Mesodermal cell (in vitro differentiated cells): ENCODE data around the gene DPYD.

Experiments
- H3K27ac ChIP-seq: 2 replicates; pipeline ENCODE4 v1.7.0; 2013; ENCODE audit warnings: mild to moderate bottlenecking, low read depth, low read length, moderate library complexity; ENCODE audit not compliant: severe bottlenecking
- H3K36me3 ChIP-seq: 2 replicates; pipeline ENCODE4 v1.7.1; 2013; ENCODE audit warnings: mild to moderate bottlenecking, low read length, moderate library complexity; ENCODE audit not compliant: control insufficient read depth, insufficient read depth
- H3K4me1 ChIP-seq: one replicate; pipeline ENCODE4 v1.7.1; 2013; ENCODE audit warnings: mild to moderate bottlenecking, low read length; ENCODE audit not compliant: insufficient read depth, control insufficient read depth, poor library complexity, severe bottlenecking
- H3K4me3 ChIP-seq: 2 replicates; pipeline ENCODE4 v1.7.0; 2013; ENCODE audit warnings: low read length, control low read depth, mild to moderate bottlenecking; ENCODE audit not compliant: insufficient read depth, poor library complexity, severe bottlenecking; ENCODE audit errors: extremely low read depth
- H3K9me3 ChIP-seq: 2 replicates; pipeline ENCODE4 v1.7.1; 2013; ENCODE audit warnings: mild to moderate bottlenecking, low read length, moderate library complexity; ENCODE audit not compliant: control insufficient read depth
- WGBS, 2 experiments: methylation state at CpG; one replicate each; pipeline ENCODE4 v1.1.5; 2013; ENCODE audit warnings: missing lambda C conversion rate in 2 of 2; ENCODE audit not compliant: insufficient coverage in 2 of 2; 5-methylcytosine and 5-hydroxymethylcytosine counted together

The DPYD gene

GRCh38 chr1:97834899-97835298 is 85.9 kb downstream of the DPYD start:
- Histone ChIP-seq H3K4me1 (no peaks in the 10 kb centered on the region), H3K9me3 (no peaks in the 10 kb centered on the region), H3K4me3 (no peak overlapping the region)

DNA sequence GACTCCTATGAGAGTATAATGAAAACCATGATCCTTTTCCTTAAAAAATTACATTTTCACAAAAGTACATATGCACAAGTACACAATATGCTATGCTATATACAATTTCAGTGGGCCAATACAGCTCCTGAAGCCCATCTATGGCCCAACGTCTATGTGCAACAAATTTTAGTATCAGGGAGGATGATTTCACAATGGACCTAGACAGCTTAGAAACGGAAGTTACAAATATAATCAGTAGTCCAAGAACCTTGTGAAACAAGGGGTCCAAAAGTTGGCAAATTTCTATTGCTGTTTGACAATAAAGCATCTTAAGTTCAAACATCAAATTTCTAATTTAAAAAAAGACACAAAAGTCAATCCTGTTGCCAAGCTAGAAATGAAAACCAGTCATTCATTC is 87.0 kb downstream of the DPYD start:
- H3K36me3 ChIP-seq, result no peaks in the 10 kb centered on the region
- H3K27ac ChIP-seq, result no peak overlapping the region
- no peaks in the 10 kb centered on the region for H3K9me3 ChIP-seq
- H3K4me3 ChIP-seq, result no peak overlapping the region
- H3K4me1 ChIP-seq, result no peaks in the 10 kb centered on the region
- 83% methylated on average over 1 of the region's 2 CpGs; no CpG with 5 or more reads in 1 of the 2 experiments for WGBS, 2 experiments

More at GRCh38 chr1:97834899-97835298, 85.9 kb downstream of the DPYD start:
- no peak overlapping the region for H3K27ac ChIP-seq
- no peaks in the 10 kb centered on the region for H3K36me3 ChIP-seq

- Histone ChIP-seq H3K4me1 (no peaks in the 10 kb centered on the region), H3K27ac (no peak overlapping the region), H3K4me3 (no peak overlapping the region), H3K9me3 (no peaks in the 10 kb centered on the region), H3K36me3 (no peaks in the 10 kb centered on the region)
- 100% methylated on average over 1 of the region's 1 CpG; no CpG with 5 or more reads in 1 of the 2 experiments for WGBS, 2 experiments
Observed at GRCh38 chr1:97832481-97832880, 88.4 kb downstream of the DPYD start.

- no peaks in the 10 kb centered on the region for H3K36me3 ChIP-seq
- no peak overlapping the region for H3K27ac ChIP-seq
- H3K9me3 ChIP-seq, result no peaks in the 10 kb centered on the region
- WGBS, 2 experiments, result 71% methylated on average over 1 of the region's 3 CpGs; no CpG with 5 or more reads in 1 of the 2 experiments
- no peak overlapping the region for H3K4me3 ChIP-seq
- no peaks in the 10 kb centered on the region for H3K4me1 ChIP-seq
Observed at GRCh38 chr1:97827887-97828286, 92.9 kb downstream of the DPYD start.

DNA sequence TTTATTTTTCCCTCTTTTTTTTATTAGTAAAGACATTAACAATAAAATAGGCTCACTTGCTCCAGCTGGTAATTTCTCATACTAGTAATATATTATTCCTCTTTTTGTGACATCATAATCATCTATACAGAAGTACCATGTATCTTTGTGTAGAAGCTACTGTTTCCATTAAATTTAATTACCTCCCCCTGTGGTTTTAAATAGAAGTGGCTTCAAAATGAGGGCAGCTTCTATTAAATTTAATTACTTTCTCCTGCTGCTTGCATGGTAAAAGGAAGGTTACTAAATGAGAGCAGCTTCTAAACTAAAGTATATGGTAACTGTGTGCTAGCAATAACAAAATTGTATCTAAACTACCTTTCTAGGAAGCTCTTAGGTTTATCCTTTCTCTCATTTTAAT is 94.0 kb downstream of the DPYD start:
- Histone ChIP-seq H3K9me3 (no peaks in the 10 kb centered on the region), H3K27ac (no peak overlapping the region)

DNA sequence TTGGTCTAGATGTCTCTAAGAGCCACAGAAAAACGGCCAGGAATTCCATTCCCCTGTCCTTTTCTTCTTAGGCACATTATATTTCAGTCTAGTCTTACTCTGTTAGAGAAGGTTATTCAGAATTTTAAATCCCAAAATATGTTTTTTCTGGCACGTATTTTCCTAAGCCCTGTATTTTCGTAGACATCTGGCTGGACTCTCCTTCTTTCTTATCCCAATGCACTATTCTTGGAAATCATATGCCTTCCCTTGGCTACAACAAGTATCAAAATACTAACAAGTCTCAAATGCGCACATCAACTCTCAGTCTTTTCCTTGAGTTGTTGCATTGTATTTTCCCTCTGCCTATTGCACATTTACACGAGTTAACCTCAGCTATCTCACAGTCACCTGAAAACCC is 96.2 kb downstream of the DPYD start:
- no peak overlapping the region for H3K27ac ChIP-seq
- H3K9me3 ChIP-seq, result no peaks in the 10 kb centered on the region
- WGBS, 2 experiments, result 79 to 92% methylated on average over 4 to 5 of the region's 5 CpGs

More for the DNA sequence above, 94.0 kb downstream of the DPYD start:
- Histone ChIP-seq H3K4me3 (no peak overlapping the region), H3K36me3 (no peaks in the 10 kb centered on the region), H3K4me1 (no peaks in the 10 kb centered on the region)

DNA sequence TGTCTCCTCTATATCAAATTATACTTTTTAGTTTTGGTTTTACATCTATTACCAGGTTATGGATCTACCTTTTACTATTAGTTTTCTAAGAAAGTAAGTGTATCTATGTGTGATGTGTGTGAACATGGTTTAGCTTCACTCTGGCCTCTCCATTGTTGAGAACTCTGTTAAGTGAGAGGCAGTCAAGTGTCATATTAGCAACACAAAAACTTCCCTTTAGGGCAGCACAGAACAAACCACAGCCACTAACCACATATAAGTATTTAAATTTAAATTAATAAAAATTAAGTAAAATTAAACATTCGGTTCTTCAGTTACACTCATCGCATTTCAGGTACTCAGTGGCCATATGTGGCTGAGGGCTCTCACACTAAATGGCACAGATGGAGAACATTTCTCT is 96.6 kb downstream of the DPYD start:
- no peaks in the 10 kb centered on the region for H3K4me1 ChIP-seq
- H3K36me3 ChIP-seq, result no peaks in the 10 kb centered on the region
- no peak overlapping the region for H3K27ac ChIP-seq
- H3K9me3 ChIP-seq, result no peaks in the 10 kb centered on the region
- 62 to 100% methylated on average over 1 to 2 of the region's 2 CpGs for WGBS, 2 experiments
- no peak overlapping the region for H3K4me3 ChIP-seq

More for the DNA sequence above, 96.2 kb downstream of the DPYD start:
- Histone ChIP-seq H3K4me1 (no peaks in the 10 kb centered on the region), H3K36me3 (no peaks in the 10 kb centered on the region), H3K4me3 (no peak overlapping the region)

DNA sequence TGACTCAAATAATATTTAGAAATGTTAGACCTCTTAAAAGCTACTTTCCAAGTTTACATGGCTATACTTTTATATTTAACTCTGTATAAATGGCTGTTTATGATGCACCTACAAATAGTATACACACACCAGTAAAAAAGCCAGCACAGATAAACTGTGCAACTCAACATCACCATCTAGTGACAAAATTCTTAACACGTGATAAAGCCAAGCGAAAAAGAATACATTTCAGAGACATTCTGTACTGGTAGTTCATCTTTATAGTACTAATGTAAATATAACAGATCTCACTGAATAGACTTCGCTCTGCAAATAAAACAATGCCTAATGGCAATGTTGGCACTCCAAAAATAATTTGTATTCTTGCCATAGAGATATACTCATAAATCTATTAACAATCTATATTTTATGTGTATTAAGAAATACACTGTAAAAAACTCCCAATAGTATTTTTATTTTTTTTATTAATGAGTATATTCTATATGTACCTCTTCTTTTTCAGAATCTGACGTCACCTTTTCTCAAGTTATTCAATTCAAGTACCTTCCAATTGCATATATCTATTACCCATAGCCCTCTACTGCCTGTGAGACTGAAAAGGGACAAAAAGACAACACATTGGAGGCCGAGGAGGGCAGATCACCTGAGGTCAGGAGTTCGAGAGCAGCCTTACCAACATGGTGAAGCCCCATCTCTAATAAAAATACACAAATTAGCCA is 100.2 kb downstream of the DPYD start:
- no peaks in the 10 kb centered on the region for H3K9me3 ChIP-seq
- no peak overlapping the region for H3K4me3 ChIP-seq
- H3K27ac ChIP-seq, result no peak overlapping the region
- 80% methylated on average over 1 of the region's 6 CpGs; no CpG with 5 or more reads in 1 of the 2 experiments for WGBS, 2 experiments
- H3K36me3 ChIP-seq, result no peaks in the 10 kb centered on the region
- no peaks in the 10 kb centered on the region for H3K4me1 ChIP-seq

DNA sequence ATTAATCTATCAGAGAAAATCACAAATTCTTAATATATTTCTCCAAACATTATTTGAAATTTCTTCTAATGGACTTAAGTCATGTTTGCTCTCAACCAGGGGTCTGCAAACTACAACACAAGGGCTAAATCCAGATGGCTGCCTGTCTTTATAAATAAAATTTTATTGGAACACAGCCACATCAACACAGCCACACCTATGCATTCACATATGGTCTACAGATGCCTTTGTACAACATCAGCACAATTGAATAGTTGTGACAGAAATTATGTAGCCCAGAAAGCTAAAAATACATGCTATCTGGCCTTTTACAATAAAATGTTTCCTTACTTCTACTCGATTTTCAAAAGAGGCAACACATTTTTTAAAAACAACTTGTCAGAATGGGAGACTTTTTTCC is 103.9 kb downstream of the DPYD start:
- Histone ChIP-seq H3K4me1 (no peaks in the 10 kb centered on the region), H3K27ac (no peak overlapping the region), H3K36me3 (no peaks in the 10 kb centered on the region), H3K4me3 (no peak overlapping the region), H3K9me3 (no peaks in the 10 kb centered on the region)
- 100% methylated on average over 1 of the region's 1 CpG; no CpG with 5 or more reads in 1 of the 2 experiments for WGBS, 2 experiments

DNA sequence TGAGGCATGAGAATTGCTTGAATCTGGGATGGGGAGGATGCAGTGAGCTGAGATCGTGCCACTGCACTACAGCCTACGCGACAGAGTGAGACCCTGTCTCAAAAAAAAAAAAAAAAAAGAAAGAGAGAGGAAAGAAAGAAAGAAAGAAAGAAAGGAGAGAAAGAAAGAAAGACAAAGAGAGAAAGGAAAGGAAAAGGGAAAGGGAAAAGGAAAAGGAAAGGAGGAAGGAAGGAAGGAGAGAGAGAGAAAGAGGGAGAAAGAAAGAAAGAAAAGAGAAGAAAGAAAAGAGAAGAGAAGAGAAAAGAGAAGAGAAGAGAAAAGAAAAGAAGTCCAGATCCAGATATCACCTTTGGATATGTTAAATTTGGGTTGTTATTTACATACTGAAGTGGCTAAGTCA is 106.0 kb downstream of the DPYD start:
- no peaks in the 10 kb centered on the region for H3K36me3 ChIP-seq
- H3K4me3 ChIP-seq, result no peak overlapping the region
- H3K27ac ChIP-seq, result no peak overlapping the region
- H3K9me3 ChIP-seq, result no peaks in the 10 kb centered on the region
- 87 to 100% methylated on average over 3 of the region's 3 CpGs for WGBS, 2 experiments
- no peaks in the 10 kb centered on the region for H3K4me1 ChIP-seq

GRCh38 chr1:97814121-97814520 is 106.7 kb downstream of the DPYD start:
- no peaks in the 10 kb centered on the region for H3K36me3 ChIP-seq
- H3K9me3 ChIP-seq, result no peaks in the 10 kb centered on the region
- no peak overlapping the region for H3K4me3 ChIP-seq
- no peak overlapping the region for H3K27ac ChIP-seq
- H3K4me1 ChIP-seq, result no peaks in the 10 kb centered on the region
- 88 to 92% methylated on average over 1 of the region's 1 CpG for WGBS, 2 experiments
